Activated naive CD4-positive, alpha-beta T cell treated with anti-CD3 and anti-CD28 coated beads, Interleukin-2, amount 50 U/mL, for 24 hours (primary cell): ENCODE measurements around the gene FHAD1.

Experiments used
- H3K27ac Mint-ChIP-seq: one replicate; pipeline ENCODE4 v1.8.0; 2021; ENCODE audit warnings: mild to moderate bottlenecking, mixed read lengths
- H3K27me3 Mint-ChIP-seq: one replicate; pipeline ENCODE4 v1.8.0; 2021; ENCODE audit warnings: mixed read lengths
- H3K36me3 Mint-ChIP-seq: one replicate; pipeline ENCODE4 v1.8.0; 2021; ENCODE audit warnings: mixed read lengths
- H3K4me1 Mint-ChIP-seq: one replicate; pipeline ENCODE4 v1.8.0; 2021; ENCODE audit warnings: mixed read lengths
- H3K4me3 Mint-ChIP-seq: one replicate; pipeline ENCODE4 v1.8.0; 2021; ENCODE audit warnings: mild to moderate bottlenecking, mixed read lengths
- H3K9me3 Mint-ChIP-seq: one replicate; pipeline ENCODE4 v1.8.0; 2021; ENCODE audit warnings: mixed read lengths

FHAD1 gene

DNA sequence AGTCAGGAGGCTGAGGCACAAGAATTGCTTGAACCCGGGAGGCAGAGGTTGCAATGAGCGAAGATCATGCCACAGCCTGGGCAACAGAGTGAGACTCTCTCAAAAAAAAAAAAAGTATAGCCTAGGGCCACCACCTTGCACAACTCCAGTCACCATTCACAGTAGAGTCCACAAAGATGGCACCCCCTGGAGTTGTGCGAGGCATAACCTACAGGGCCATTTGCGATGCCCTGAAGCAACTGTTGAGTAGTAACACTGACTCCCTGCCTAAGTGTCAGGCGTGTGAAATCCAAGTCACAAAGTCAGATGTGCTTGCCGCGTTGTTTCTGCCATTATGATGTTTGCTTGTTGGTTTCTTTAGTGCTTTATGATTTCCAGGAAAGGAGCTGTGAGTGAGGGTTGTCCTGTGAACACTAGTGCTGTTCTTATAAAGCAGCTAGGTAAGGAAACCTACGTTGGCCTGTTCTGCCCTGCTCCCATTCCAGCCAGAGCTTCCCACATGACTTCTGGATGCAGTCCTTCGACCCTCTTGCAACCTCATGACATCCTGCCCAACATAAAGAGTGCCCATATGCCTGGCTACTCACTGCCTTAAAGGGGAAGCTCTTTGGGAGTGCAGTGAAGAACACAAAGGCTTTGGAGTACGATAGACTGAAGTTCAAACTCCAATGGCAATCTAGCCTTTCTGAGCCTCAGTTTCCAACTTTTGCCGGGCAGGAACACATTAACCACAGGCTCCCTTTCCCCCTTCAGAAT is 29.8 kb downstream of the FHAD1 start:
- Mint-ChIP-seq H3K27ac (no peak overlapping the region), H3K9me3 (no peaks in the 10 kb centered on the region), H3K4me3 (no peak overlapping the region), H3K27me3 (peaks cover 12% of the 10 kb centered on the region), H3K4me1 (no peaks in the 10 kb centered on the region), H3K36me3 (no peaks in the 10 kb centered on the region)

DNA sequence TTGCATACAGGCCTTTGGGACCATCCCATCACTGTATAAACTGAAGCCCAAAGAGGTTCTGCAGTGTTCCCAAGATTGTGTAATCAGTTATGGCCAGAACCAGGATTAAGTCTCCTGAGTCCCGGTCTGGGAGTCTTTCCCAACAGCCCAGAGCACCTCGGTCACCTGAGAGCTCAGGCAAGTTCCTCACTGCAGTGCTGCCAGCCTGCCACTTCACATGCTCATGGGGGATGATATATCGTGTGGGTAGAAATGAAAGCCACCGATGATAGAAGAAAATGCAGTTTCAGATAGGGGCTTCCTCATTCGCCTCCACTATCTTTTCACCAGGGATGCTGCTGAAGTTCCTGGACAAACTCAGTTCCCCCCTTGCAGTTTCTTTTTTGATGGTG is 30.4 kb downstream of the FHAD1 start:
- Mint-ChIP-seq H3K36me3 (no peaks in the 10 kb centered on the region), H3K4me3 (no peak overlapping the region), H3K27ac (no peak overlapping the region), H3K27me3 (peaks cover 11% of the 10 kb centered on the region), H3K9me3 (no peaks in the 10 kb centered on the region), H3K4me1 (no peaks in the 10 kb centered on the region)

- no peaks in the 10 kb centered on the region for H3K36me3 Mint-ChIP-seq
- peaks cover 9% of the 10 kb centered on the region for H3K27me3 Mint-ChIP-seq
- no peaks in the 10 kb centered on the region for H3K9me3 Mint-ChIP-seq
- no peaks in the 10 kb centered on the region for H3K4me1 Mint-ChIP-seq
- H3K27ac Mint-ChIP-seq = no peak overlapping the region
- H3K4me3 Mint-ChIP-seq = no peak overlapping the region
These were observed 30.9 kb downstream of the FHAD1 start for GRCh38 chr1:15277933-15278332.

GRCh38 chr1:15279576-15280230 is 32.7 kb downstream of the FHAD1 start:
- peaks cover 10% of the 10 kb centered on the region for H3K27me3 Mint-ChIP-seq
- no peak overlapping the region for H3K4me3 Mint-ChIP-seq
- no peak overlapping the region for H3K27ac Mint-ChIP-seq
- H3K4me1 Mint-ChIP-seq = no peaks in the 10 kb centered on the region
- H3K36me3 Mint-ChIP-seq = no peaks in the 10 kb centered on the region
- H3K9me3 Mint-ChIP-seq = no peaks in the 10 kb centered on the region

- Mint-ChIP-seq H3K36me3 (no peaks in the 10 kb centered on the region), H3K9me3 (no peaks in the 10 kb centered on the region), H3K27me3 (peaks cover 10% of the 10 kb centered on the region), H3K27ac (no peak overlapping the region), H3K4me3 (no peak overlapping the region), H3K4me1 (no peaks in the 10 kb centered on the region)
These were observed 33.4 kb downstream of the FHAD1 start for GRCh38 chr1:15280416-15280815.

- no peaks in the 10 kb centered on the region for H3K36me3 Mint-ChIP-seq
- no peaks in the 10 kb centered on the region for H3K4me1 Mint-ChIP-seq
- peaks cover 7% of the 10 kb centered on the region for H3K27me3 Mint-ChIP-seq
- no peaks in the 10 kb centered on the region for H3K9me3 Mint-ChIP-seq
- H3K27ac Mint-ChIP-seq = no peak overlapping the region
- no peak overlapping the region for H3K4me3 Mint-ChIP-seq
These were observed 35.0 kb downstream of the FHAD1 start for GRCh38 chr1:15282038-15282437.

DNA sequence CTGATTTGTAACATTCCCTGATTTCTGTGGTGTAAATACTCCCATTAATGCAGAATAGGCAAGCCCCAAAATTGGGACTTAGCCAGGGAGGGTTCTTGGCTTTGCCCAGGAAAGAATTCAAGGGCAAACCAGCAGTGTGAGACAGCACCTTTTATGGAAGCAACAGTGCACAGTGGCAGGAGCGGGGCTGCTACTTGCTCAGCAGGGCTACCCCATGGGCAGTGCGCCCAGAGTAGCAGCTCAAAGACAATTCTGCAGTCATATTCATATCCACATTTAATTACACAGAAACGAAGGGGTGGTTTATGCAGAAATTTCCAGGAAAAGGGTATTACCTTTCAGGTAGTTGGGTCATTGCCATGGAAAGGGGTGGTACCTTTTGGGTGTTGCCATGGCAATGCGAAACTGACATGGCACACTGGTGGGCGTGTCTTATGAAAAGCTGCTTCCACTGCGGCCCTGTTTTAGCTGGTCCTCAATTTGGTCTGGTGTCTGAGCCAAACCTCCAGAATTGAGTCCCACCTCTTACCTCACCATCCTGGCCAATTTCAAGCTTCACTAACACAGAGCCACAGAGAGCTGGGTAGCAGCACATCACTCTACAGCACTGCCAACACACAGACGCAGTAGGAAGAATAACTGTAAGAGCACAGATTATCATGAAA is 35.9 kb downstream of the FHAD1 start:
- Mint-ChIP-seq H3K4me3 (no peak overlapping the region), H3K36me3 (no peaks in the 10 kb centered on the region), H3K27ac (no peak overlapping the region), H3K9me3 (no peaks in the 10 kb centered on the region), H3K27me3 (peaks cover 7% of the 10 kb centered on the region), H3K4me1 (no peaks in the 10 kb centered on the region)

GRCh38 chr1:15283526-15283925 is 36.5 kb downstream of the FHAD1 start:
- H3K27ac Mint-ChIP-seq = no peak overlapping the region

GRCh38 chr1:15286452-15286851 is 39.4 kb downstream of the FHAD1 start:
- Mint-ChIP-seq H3K9me3 (no peaks in the 10 kb centered on the region), H3K27ac (no peak overlapping the region), H3K4me3 (no peak overlapping the region), H3K4me1 (peaks cover 5% of the 10 kb centered on the region), H3K27me3 (peaks cover 7% of the 10 kb centered on the region), H3K36me3 (no peaks in the 10 kb centered on the region)

More at GRCh38 chr1:15283526-15283925, 36.5 kb downstream of the FHAD1 start:
- Mint-ChIP-seq H3K27me3 (peaks cover 5% of the 10 kb centered on the region), H3K4me3 (no peak overlapping the region), H3K9me3 (no peaks in the 10 kb centered on the region), H3K36me3 (no peaks in the 10 kb centered on the region), H3K4me1 (no peaks in the 10 kb centered on the region)

DNA sequence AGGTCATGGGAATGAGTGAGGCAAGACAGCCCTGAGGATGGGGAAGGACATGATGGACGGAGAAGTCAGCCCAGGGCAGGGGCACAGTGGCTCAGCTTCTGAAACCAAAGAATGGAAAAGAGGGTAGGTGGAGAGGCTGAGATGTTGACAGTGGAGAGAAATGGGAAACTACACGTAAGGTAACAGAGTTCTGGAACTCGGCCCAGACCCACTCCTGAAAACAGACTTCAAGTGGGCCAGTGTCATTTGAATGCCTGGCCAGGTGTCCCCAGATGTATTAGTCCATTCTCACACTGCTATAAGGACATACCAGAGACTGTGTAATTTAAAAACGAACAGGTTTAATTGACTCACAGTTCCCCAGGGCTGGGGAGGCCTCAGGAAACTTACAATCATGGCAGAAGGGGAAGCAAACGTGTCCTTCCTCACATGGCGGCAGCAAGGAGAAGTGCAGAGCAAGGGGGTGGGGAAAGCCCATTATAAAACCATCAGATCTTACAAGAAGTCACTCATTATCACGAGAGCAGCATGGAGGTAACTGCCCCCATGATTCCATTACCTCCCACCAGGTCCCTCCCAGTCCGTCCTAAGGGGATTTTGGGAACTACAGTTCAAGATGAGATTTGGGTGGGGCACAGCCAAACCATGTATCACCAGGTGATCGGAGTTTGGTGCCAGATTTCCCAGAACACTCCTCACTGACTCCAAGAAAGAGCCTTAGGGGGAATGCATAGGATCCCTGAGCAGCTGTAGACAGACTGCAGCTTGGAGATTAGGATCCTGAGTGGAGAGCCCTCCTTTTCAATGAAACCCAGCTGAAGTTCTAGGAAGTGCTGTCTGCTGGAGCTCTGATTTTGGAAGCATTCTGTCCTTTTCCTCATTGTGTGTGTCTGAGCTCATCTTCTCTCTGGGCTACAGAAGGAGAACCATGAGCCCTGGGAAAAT is 40.3 kb downstream of the FHAD1 start:
- H3K27ac Mint-ChIP-seq = no peak overlapping the region
- no peaks in the 10 kb centered on the region for H3K36me3 Mint-ChIP-seq
- H3K4me1 Mint-ChIP-seq = peaks cover 5% of the 10 kb centered on the region
- peaks cover 7% of the 10 kb centered on the region for H3K27me3 Mint-ChIP-seq
- H3K9me3 Mint-ChIP-seq = no peaks in the 10 kb centered on the region
- no peak overlapping the region for H3K4me3 Mint-ChIP-seq

DNA sequence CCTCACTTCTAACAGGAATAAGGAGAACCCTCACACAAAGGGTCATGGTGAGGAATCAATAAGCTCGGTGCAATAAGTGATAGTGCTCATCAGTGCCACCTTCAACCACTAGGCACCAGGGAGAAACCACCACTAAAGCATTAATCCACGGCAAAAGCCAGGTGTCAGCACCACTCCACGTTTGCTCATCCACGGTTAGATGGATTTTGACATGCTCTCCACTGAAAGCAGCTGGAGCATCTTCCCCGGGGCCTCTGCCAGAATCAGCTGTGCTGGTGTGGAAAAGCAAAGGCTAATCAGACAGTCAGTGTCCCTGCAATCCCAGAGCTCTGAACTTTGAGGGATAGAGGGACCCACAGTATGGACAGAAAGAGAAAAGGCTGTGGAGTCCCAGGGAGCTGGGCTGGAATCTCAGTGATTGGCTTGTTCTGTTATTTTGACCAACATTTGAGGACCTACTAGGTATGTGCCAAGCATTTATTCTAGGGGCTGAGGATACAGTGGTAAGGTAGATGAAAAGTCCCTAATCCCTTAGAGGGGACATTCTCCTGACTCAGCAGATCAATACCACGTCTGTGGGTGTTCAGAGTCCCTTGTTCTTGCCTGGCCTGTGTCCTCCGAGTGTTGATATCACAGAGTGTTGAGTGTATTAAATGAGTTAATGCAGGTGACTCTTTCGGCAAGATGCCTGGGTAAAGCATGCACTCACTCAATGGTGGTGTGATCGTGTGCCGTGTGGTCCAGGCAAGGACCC is 41.3 kb downstream of the FHAD1 start:
- Mint-ChIP-seq H3K27me3 (peaks cover 5% of the 10 kb centered on the region), H3K4me3 (no peak overlapping the region), H3K9me3 (no peaks in the 10 kb centered on the region), H3K36me3 (no peaks in the 10 kb centered on the region), H3K27ac (no peak overlapping the region), H3K4me1 (peaks cover 5% of the 10 kb centered on the region)

DNA sequence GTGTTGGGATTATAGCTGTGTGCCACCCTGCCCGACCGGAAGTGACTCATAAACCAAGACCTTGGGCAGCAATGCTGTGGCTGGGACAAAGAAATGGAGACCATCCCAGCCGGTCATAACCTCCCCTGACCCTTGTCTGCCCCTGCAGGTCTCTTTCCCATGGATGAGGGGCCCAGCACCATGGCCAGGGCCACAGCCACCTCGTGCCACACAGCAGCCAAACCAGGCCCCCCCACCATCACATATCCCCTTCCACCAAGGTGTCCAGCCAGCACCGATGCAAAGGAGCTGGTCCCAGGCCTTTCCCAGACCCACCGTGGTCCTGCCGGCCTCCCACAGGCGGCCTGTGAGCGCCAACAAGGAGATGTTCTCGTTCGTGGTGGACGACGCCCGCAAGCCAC is 42.2 kb downstream of the FHAD1 start:
- Mint-ChIP-seq H3K27ac (no peak overlapping the region), H3K36me3 (no peaks in the 10 kb centered on the region), H3K4me1 (peaks cover 5% of the 10 kb centered on the region), H3K27me3 (peaks cover 5% of the 10 kb centered on the region), H3K9me3 (no peaks in the 10 kb centered on the region), H3K4me3 (no peak overlapping the region)

DNA sequence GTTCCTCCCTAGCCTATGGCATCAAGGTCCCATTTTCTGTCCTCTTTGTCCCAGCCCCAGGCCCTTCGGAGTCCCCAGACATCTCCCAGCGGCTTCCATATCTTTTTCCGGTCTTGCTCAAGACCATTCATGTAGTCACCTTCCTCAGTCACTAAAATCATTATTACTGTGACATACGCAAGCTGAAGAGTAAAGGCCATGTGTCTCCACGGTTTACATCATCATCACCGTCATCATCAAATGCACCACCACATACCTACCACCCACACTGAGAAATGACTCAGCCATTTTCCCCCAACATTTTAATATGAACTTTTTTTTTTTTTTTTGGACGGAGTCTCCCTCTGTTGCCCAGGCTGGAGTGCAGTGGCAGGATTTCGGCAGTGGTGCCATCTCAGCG is 43.4 kb downstream of the FHAD1 start:
- H3K27me3 Mint-ChIP-seq = peaks cover 5% of the 10 kb centered on the region
- no peak overlapping the region for H3K4me3 Mint-ChIP-seq
- H3K27ac Mint-ChIP-seq = no peak overlapping the region

GRCh38 chr1:15295696-15296095 is 48.7 kb downstream of the FHAD1 start:
- Mint-ChIP-seq H3K27ac (no peak overlapping the region), H3K4me1 (peaks cover 4% of the 10 kb centered on the region), H3K36me3 (no peaks in the 10 kb centered on the region), H3K27me3 (peaks cover 3% of the 10 kb centered on the region), H3K9me3 (no peaks in the 10 kb centered on the region), H3K4me3 (no peak overlapping the region)

More for the DNA sequence above, 43.4 kb downstream of the FHAD1 start:
- H3K36me3 Mint-ChIP-seq = no peaks in the 10 kb centered on the region
- H3K9me3 Mint-ChIP-seq = no peaks in the 10 kb centered on the region
- H3K4me1 Mint-ChIP-seq = peaks cover 5% of the 10 kb centered on the region
